Ishikawa (cell line): ENCODE measurements around the gene CLMN.

Experiments
- EGR1 ChIP-seq: IDR thresholded peaks from 2 replicates; pipeline ENCODE4 v1.6.1; 2012
- MAX ChIP-seq: IDR thresholded peaks from 2 replicates; pipeline ENCODE4 v1.6.1; 2012
- RAD21 ChIP-seq: IDR thresholded peaks from 2 replicates; pipeline ENCODE4 v1.6.1; 2012; ENCODE audit warnings: low read depth
- TAF1 ChIP-seq: IDR thresholded peaks from 2 replicates; pipeline ENCODE4 v1.6.1; 2012; ENCODE audit warnings: low read depth, mild to moderate bottlenecking
- YY1 ChIP-seq: IDR thresholded peaks from 2 replicates; pipeline ENCODE4 v1.6.1; 2012; ENCODE audit warnings: low read depth
- ZBTB7A ChIP-seq: IDR thresholded peaks from 2 replicates; pipeline ENCODE4 v1.6.1; 2012; ENCODE audit warnings: low read depth
- TF ChIP-seq, protein P1 (sequence below): IDR thresholded peaks from 2 replicates; pipeline ENCODE4 v1.6.1; 2012; ENCODE audit warnings: low read depth, mild to moderate bottlenecking

DNA sequence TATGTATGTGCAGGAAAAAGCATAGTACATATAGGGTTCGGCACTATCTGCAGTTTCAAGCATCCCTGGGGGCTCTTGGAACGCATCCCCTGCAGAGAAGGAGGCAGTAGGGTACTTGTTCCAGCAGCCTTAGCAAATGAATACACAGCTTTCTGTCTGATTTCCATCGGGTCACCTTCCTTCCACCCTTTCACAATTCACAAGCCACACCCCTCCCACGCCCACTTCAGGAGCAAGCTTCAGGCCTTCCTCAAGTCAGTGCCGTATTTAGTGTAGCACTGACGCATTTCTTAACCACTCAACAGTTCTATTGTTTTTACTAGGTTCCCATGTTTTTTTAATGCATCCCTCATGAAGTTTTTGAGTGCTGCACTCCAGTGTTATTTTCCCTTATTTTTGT is 64.2 kb downstream of the CLMN start:
- no peak for TF ChIP-seq EGR1
- TF ChIP-seq ZBTB7A, result no peak
- TF ChIP-seq, protein P1, sequence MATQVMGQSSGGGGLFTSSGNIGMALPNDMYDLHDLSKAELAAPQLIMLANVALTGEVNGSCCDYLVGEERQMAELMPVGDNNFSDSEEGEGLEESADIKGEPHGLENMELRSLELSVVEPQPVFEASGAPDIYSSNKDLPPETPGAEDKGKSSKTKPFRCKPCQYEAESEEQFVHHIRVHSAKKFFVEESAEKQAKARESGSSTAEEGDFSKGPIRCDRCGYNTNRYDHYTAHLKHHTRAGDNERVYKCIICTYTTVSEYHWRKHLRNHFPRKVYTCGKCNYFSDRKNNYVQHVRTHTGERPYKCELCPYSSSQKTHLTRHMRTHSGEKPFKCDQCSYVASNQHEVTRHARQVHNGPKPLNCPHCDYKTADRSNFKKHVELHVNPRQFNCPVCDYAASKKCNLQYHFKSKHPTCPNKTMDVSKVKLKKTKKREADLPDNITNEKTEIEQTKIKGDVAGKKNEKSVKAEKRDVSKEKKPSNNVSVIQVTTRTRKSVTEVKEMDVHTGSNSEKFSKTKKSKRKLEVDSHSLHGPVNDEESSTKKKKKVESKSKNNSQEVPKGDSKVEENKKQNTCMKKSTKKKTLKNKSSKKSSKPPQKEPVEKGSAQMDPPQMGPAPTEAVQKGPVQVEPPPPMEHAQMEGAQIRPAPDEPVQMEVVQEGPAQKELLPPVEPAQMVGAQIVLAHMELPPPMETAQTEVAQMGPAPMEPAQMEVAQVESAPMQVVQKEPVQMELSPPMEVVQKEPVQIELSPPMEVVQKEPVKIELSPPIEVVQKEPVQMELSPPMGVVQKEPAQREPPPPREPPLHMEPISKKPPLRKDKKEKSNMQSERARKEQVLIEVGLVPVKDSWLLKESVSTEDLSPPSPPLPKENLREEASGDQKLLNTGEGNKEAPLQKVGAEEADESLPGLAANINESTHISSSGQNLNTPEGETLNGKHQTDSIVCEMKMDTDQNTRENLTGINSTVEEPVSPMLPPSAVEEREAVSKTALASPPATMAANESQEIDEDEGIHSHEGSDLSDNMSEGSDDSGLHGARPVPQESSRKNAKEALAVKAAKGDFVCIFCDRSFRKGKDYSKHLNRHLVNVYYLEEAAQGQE, result no peak
- TF ChIP-seq RAD21, result no peak
- no peak for TF ChIP-seq YY1
- TF ChIP-seq MAX, result 0 out of 2 replicates have a peak, but pooled peaks have one; percentile 35
- TF ChIP-seq TAF1, result no peak
